ENCODE data around the gene REELD1. TPM values are rescaled to one million over a fixed set of nuclear protein-coding genes. Genes with fewer than 3 reads are reported as not detected.

The REELD1 gene
- total RNA-seq, 1 experiment from 2014 or later, result 0.25 TPM

DNA sequence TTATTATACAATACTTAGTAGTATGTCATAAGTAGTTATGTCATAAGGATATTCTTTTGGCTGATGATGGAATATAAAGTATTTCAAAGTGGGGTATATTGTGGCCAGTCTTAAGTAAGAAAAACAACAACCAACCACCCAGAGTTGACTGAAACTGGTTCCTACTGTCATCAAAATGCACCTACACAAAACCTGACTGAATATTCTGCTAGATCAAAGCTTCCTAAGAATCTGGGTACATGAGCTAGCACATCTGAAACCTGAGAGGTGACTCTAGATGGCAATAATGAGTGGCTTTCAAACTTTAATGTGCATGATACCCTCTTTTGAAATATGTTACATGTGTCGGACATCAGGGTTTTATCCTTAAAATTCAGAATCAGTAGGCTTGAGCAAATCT lies 60.4 kb downstream of the REELD1 start (continued):
- TF ChIP-seq, protein P1, sequence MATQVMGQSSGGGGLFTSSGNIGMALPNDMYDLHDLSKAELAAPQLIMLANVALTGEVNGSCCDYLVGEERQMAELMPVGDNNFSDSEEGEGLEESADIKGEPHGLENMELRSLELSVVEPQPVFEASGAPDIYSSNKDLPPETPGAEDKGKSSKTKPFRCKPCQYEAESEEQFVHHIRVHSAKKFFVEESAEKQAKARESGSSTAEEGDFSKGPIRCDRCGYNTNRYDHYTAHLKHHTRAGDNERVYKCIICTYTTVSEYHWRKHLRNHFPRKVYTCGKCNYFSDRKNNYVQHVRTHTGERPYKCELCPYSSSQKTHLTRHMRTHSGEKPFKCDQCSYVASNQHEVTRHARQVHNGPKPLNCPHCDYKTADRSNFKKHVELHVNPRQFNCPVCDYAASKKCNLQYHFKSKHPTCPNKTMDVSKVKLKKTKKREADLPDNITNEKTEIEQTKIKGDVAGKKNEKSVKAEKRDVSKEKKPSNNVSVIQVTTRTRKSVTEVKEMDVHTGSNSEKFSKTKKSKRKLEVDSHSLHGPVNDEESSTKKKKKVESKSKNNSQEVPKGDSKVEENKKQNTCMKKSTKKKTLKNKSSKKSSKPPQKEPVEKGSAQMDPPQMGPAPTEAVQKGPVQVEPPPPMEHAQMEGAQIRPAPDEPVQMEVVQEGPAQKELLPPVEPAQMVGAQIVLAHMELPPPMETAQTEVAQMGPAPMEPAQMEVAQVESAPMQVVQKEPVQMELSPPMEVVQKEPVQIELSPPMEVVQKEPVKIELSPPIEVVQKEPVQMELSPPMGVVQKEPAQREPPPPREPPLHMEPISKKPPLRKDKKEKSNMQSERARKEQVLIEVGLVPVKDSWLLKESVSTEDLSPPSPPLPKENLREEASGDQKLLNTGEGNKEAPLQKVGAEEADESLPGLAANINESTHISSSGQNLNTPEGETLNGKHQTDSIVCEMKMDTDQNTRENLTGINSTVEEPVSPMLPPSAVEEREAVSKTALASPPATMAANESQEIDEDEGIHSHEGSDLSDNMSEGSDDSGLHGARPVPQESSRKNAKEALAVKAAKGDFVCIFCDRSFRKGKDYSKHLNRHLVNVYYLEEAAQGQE (IDR thresholded peaks at IDR 0.05; ENCODE audit: low read depth), result no peak
- TF ChIP-seq SP1 (IDR thresholded peaks at IDR 0.05; ENCODE audit: low read depth) (no peak), EZH2 (IDR thresholded peaks at IDR 0.05) (no peak)

DNA sequence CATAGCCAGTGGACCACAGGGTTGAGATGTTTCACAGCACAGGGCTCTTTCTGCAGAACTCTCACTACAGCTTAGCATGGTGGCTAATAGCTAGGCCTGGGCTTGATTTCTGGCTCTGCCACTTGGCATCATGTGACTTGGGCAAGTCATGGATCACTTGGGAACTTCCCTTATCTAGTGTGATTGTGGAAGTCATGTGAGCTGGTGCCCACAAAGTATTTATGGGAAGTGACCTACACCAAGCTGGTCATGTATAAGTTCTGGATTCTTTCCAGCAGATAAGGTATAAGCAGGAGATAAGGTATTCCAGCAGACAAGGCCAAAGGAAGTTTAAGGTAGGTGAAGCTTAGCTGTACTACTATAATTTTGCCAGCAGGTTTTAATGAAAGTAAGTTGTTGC lies 61.0 kb downstream of the REELD1 start:
- ATAC-seq (no peak), DNase-seq (ENCODE audit: low read depth, low spot score) (no peak)
- Histone ChIP-seq H3K9me2 (ENCODE audit: insufficient read depth) (no peaks in the 10 kb centered on the region), H4K20me1 (ENCODE audit: insufficient read depth) (no peaks in the 10 kb centered on the region), H3K36me3 (ENCODE audit: control insufficient read depth in 1 of 2, insufficient read depth in 2 of 2, low read length in 2 of 2) (no peaks in the 10 kb centered on the region), H3K4me1 (ENCODE audit: control insufficient read depth in 1 of 2, insufficient read depth in 2 of 2, low read length in 2 of 2) (no peaks in the 10 kb centered on the region), H3K27me3 (ENCODE audit: insufficient read depth, low read length) (no peaks in the 10 kb centered on the region), H3K9ac (ENCODE audit: low read length) (no peak overlapping the region), H2AFZ (ENCODE audit: low read depth, low read length, poor library complexity, severe bottlenecking) (no peak overlapping the region), H3K79me2 (ENCODE audit: insufficient read depth, low read length) (no peaks in the 10 kb centered on the region), H3K9me3 (ENCODE audit: control insufficient read depth in 1 of 2, insufficient read depth in 1 of 2, low read depth in 1 of 2, low read length in 2 of 2) (no peaks in the 10 kb centered on the region), H3K4me2 (ENCODE audit: low read length) (no peak overlapping the region), H3K27ac (ENCODE audit: low read depth, low read length) (no peak overlapping the region), H3K4me3 (replicated peaks in 1 of 2; ENCODE audit: low read depth in 1 of 2, low read length in 2 of 2) (no peak overlapping the region)
- ChIA-PET POLR2A (no interaction called here), RAD21 (ENCODE audit: low non-redundant PET in 1 of 2, low total read pairs in 2 of 2, uncharacterized antibody in 2 of 2, unreplicated experiment in 2 of 2) (no interaction called here), CTCF (no interaction called here)
- intact Hi-C loops (cut with micrococcal nuclease), result no loop called here
- TF ChIP-seq CBX3 (IDR thresholded peaks at IDR 0.05; ENCODE audit: low read depth), result no peak
- TF ChIP-seq JUND (IDR thresholded peaks at IDR 0.05), result no peak
- BruUV-seq (replicated peaks), result no TSS peak

DNA sequence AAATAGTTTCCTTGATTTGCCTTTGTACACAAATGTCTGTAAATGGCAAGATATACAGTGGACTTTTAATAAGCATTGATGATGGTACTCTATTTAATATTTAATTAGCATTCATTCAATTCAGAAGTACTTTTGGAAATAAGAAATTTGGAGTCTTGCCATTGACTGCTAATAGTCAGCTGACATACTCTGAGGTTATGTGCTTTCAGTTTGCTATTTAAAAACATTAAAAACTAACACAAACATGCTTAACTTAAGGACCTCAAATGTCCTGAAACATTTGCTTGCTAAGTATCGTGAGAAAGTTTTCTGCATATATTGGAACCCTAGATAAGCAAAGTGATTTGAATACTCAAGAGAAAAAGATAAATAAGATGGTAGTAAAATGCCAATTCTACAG lies 64.6 kb downstream of the REELD1 start:
- Histone ChIP-seq H3K36me3 (ENCODE audit: control insufficient read depth in 1 of 2, insufficient read depth in 2 of 2, low read length in 2 of 2) (no peaks in the 10 kb centered on the region), H3K27ac (ENCODE audit: low read depth, low read length) (no peak overlapping the region), H3K4me3 (replicated peaks in 1 of 2; ENCODE audit: low read depth in 1 of 2, low read length in 2 of 2) (no peak overlapping the region), H3K9me3 (ENCODE audit: control insufficient read depth in 1 of 2, insufficient read depth in 1 of 2, low read depth in 1 of 2, low read length in 2 of 2) (no peaks in the 10 kb centered on the region), H3K9me2 (ENCODE audit: insufficient read depth) (no peaks in the 10 kb centered on the region), H3K9ac (ENCODE audit: low read length) (no peak overlapping the region), H2AFZ (ENCODE audit: low read depth, low read length, poor library complexity, severe bottlenecking) (no peak overlapping the region), H3K79me2 (ENCODE audit: insufficient read depth, low read length) (no peaks in the 10 kb centered on the region), H4K20me1 (ENCODE audit: insufficient read depth) (no peaks in the 10 kb centered on the region), H3K4me2 (ENCODE audit: low read length) (no peak overlapping the region), H3K27me3 (ENCODE audit: insufficient read depth, low read length) (no peaks in the 10 kb centered on the region), H3K4me1 (ENCODE audit: control insufficient read depth in 1 of 2, insufficient read depth in 2 of 2, low read length in 2 of 2) (no peaks in the 10 kb centered on the region)
- DNase-seq (ENCODE audit: low read depth, low spot score) (no peak), ATAC-seq (no peak)
- CTCF ChIA-PET, result no interaction called here
- POLR2A ChIA-PET, result no interaction called here
- RAD21 ChIA-PET (ENCODE audit: low non-redundant PET in 1 of 2, low total read pairs in 2 of 2, uncharacterized antibody in 2 of 2, unreplicated experiment in 2 of 2), result no interaction called here
- TF ChIP-seq ZFX (IDR thresholded peaks at IDR 0.05) (no peak), SP1 (IDR thresholded peaks at IDR 0.05; ENCODE audit: low read depth) (no peak), SRF (IDR thresholded peaks at IDR 0.05; ENCODE audit: low read depth) (no peak), EGR1 (IDR thresholded peaks at IDR 0.05; ENCODE audit: low read depth) (no peak), JUND (IDR thresholded peaks at IDR 0.05) (no peak), SIN3A (IDR thresholded peaks at IDR 0.05; ENCODE audit: low read depth) (no peak)
- TF ChIP-seq, protein P2, sequence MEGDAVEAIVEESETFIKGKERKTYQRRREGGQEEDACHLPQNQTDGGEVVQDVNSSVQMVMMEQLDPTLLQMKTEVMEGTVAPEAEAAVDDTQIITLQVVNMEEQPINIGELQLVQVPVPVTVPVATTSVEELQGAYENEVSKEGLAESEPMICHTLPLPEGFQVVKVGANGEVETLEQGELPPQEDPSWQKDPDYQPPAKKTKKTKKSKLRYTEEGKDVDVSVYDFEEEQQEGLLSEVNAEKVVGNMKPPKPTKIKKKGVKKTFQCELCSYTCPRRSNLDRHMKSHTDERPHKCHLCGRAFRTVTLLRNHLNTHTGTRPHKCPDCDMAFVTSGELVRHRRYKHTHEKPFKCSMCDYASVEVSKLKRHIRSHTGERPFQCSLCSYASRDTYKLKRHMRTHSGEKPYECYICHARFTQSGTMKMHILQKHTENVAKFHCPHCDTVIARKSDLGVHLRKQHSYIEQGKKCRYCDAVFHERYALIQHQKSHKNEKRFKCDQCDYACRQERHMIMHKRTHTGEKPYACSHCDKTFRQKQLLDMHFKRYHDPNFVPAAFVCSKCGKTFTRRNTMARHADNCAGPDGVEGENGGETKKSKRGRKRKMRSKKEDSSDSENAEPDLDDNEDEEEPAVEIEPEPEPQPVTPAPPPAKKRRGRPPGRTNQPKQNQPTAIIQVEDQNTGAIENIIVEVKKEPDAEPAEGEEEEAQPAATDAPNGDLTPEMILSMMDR (IDR thresholded peaks at IDR 0.05 in 2 of 3, conservative IDR thresholded peaks at IDR 0.05 in 1 of 3; ENCODE audit: borderline replicate concordance in 1 of 3, insufficient read depth in 1 of 3, low read depth in 2 of 3, low read length in 2 of 3), result no peak
- BruUV-seq (replicated peaks), result no TSS peak
- intact Hi-C loops (cut with micrococcal nuclease), result no loop called here

All from HCT116 (cell line).